ENCODE data around the gene PIGU. TPM values are rescaled to one million over a fixed set of nuclear protein-coding genes. Genes with fewer than 3 reads are reported as not detected.
A peak's percentile ranks its signal among the peaks of the same experiment; 100 is the strongest.

The PIGU gene
- total and polyA plus RNA-seq, 2 of the 13 experiments (the other 11 are each of a cell fraction or from before 2014, with no cell fraction given) = 45.5 to 231 TPM

- 0 out of 2 replicates have a peak, but pooled peaks have one; percentile 26 for TF ChIP-seq MAF1 (CRISPR knock-in tag; IDR thresholded peaks at IDR 0.05; ENCODE audit: borderline replicate concordance)
- no peak for TF ChIP-seq ZNF24 (IDR thresholded peaks at IDR 0.05)
- peak; percentile 76; the same call in 1 of the 2 replicates for TF ChIP-seq ZNF598 (CRISPR knock-in tag; IDR thresholded peaks at IDR 0.05; ENCODE audit: borderline replicate concordance)
- no peak for TF ChIP-seq ZFY (CRISPR knock-in tag; IDR thresholded peaks at IDR 0.05)
- no peak for TF ChIP-seq POLR2AphosphoS2 (IDR thresholded peaks at IDR 0.05; ENCODE audit: low read depth, low read length)
- TF ChIP-seq TOE1 (CRISPR knock-in tag; IDR thresholded peaks at IDR 0.05) = 0 out of 2 replicates have a peak, but pooled peaks have one; percentile 2
- peak; percentile 53; the same call in 1 of the 2 replicates for TF ChIP-seq ZBTB4 (CRISPR knock-in tag; IDR thresholded peaks at IDR 0.05; ENCODE audit: borderline replicate concordance)
- TF ChIP-seq CHD4 (IDR thresholded peaks at IDR 0.05; ENCODE audit: borderline replicate concordance, low read length) = 0 out of 2 replicates have a peak, but pooled peaks have one; percentile 11
- TF ChIP-seq ZNF7 (CRISPR knock-in tag; IDR thresholded peaks at IDR 0.05) = no peak
Measured at GRCh38 chr20:34705008-34705396, 28.1 kb upstream of the PIGU start (continued).
